T-cell (primary cell): Measurements from ENCODE around the gene GUCD1. TPM values are rescaled to one million over a fixed set of nuclear protein-coding genes. Genes with fewer than 3 reads are reported as not detected.

Experiments used
- ATAC-seq, 4 experiments: fragments of 200-7000 bp in 3 of 4; fragments of 150-1000 bp in 1 of 4; cut with Tn5 transposase; replicated peaks in 1 of 4; 1 replicate in 3 of 4; 2 replicates in 1 of 4; pipeline ENCODE4 v1.10.0; 2021; ENCODE audit warnings: moderate library complexity in 3 of 4, mild to moderate bottlenecking in 2 of 4, moderate number of reproducible peaks in 1 of 4
- CTCF ChIA-PET, 2 donors: fragments of 300-600 bp; sonication (Branson Sonifier 250); formaldehyde crosslinking; loops; one replicate each; lab custom pipeline; 2022; ENCODE audit warnings: antibody characterized with exemption in 2 of 2; lab: Charles Lee
- POLR2A ChIA-PET, 2 donors: fragments of 300-600 bp; sonication (Branson Sonifier 250); formaldehyde crosslinking; loops; one replicate each; lab custom pipeline; 2022; ENCODE audit warnings: antibody characterized with exemption in 2 of 2; lab: Charles Lee
- DNase-seq, 35 experiments: peaks; one replicate each; pipeline versions ENCODE4 v3.0.0 to v3.0.0-alpha.2; 2013 to 2023
- H3K27ac ChIP-seq: one replicate; pipeline ENCODE4 v1.5.1; 2013; ENCODE audit warnings: low read length
- H3K27me3 ChIP-seq, 2 experiments: replicated peaks in 1 of 2; 1 replicate in 1 of 2; 2 replicates in 1 of 2; pipeline versions ENCODE4 v1.6.1 to v1.7.0; 2013; ENCODE audit warnings: low read length in 1 of 2, mixed read lengths in 1 of 2; ENCODE audit not compliant: control insufficient read depth in 2 of 2, insufficient read depth in 2 of 2; ENCODE audit errors: extremely low read depth in 1 of 2
- H3K36me3 ChIP-seq, 2 donors: 1 replicate in 1 of 2; 2 replicates in 1 of 2; pipeline versions ENCODE4 v1.6.1 to v1.7.0; 2013; ENCODE audit warnings: low read length in 1 of 2; ENCODE audit not compliant: control insufficient read depth in 2 of 2, insufficient read depth in 1 of 2; ENCODE audit errors: extremely low read depth in 1 of 2
- H3K4me1 ChIP-seq, 2 experiments: 1 replicate in 1 of 2; 2 replicates in 1 of 2; pipeline versions ENCODE4 v1.6.1 to v1.7.0; 2013; ENCODE audit warnings: low read length in 2 of 2, mixed read lengths in 1 of 2; ENCODE audit not compliant: insufficient read depth in 2 of 2, control insufficient read depth in 1 of 2; ENCODE audit errors: extremely low read depth in 1 of 2
- H3K4me3 ChIP-seq, 2 donors: 1 replicate in 1 of 2; 2 replicates in 1 of 2; pipeline versions ENCODE4 v1.5.1 to v1.7.0; 2013; ENCODE audit warnings: mild to moderate bottlenecking in 2 of 2, low read length in 1 of 2, moderate library complexity in 1 of 2; ENCODE audit not compliant: control insufficient read depth in 1 of 2; ENCODE audit errors: extremely low read depth in 1 of 2
- H3K9me3 ChIP-seq: 2 replicates; pipeline ENCODE4 v1.7.0; 2013
- H3K27ac Mint-ChIP-seq, 2 donors: one replicate each; pipeline ENCODE4 v1.8.0; 2020 to 2021; ENCODE audit warnings: mild to moderate bottlenecking in 2 of 2, mixed read lengths in 2 of 2
- H3K27me3 Mint-ChIP-seq, 2 donors: one replicate each; pipeline ENCODE4 v1.8.0; 2021 to 2022; ENCODE audit warnings: mixed read lengths in 2 of 2
- H3K36me3 Mint-ChIP-seq: one replicate; pipeline ENCODE4 v1.8.0; 2021; ENCODE audit warnings: mixed read lengths
- H3K4me1 Mint-ChIP-seq, 3 donors: one replicate each; pipeline ENCODE4 v1.8.0; 2020 to 2022; ENCODE audit warnings: mixed read lengths in 3 of 3, mild to moderate bottlenecking in 1 of 3
- H3K4me3 Mint-ChIP-seq, 3 donors: one replicate each; pipeline ENCODE4 v1.8.0; 2020 to 2022; ENCODE audit warnings: mild to moderate bottlenecking in 3 of 3, mixed read lengths in 3 of 3, moderate library complexity in 3 of 3
- H3K9me3 Mint-ChIP-seq, 3 donors: one replicate each; pipeline ENCODE4 v1.8.0; 2020 to 2022; ENCODE audit warnings: mixed read lengths in 3 of 3
- WGBS: methylation state at CpG from one replicate; pipeline ENCODE4 v1.1.5; 2013; ENCODE audit warnings: missing lambda C conversion rate; ENCODE audit not compliant: insufficient coverage; 5-methylcytosine and 5-hydroxymethylcytosine counted together
- total RNA-seq, 35 experiments: library from RNA in 6 of 35; stranded (reverse) in 6 of 35; fragments of 120-200 nt in 1 of 35; gene quantifications; one replicate each; pipeline versions ENCODE4 v1.2.1 to v1.2.4 and lab custom pipeline; 2013 to 2026

The GUCD1 gene
- total RNA-seq, 5 donors from 2014 or later (not counting 1 experiment from before 2014, with no cell fraction given), result 51.2 to 81.8 (median 73.0) TPM

GRCh38 chr22:24503843-24504338 lies 51.0 kb downstream of the GUCD1 start:
- H3K36me3 Mint-ChIP-seq, result no peaks in the 10 kb centered on the region
- H3K9me3 Mint-ChIP-seq, result no peaks in the 10 kb centered on the region
- Histone ChIP-seq H3K9me3 (no peaks in the 10 kb centered on the region), H3K4me3 (no peak overlapping the region), H3K4me1 (no peaks in the 10 kb centered on the region), H3K27ac (no peak overlapping the region), H3K36me3 (no peaks in the 10 kb centered on the region), H3K27me3 (no peaks in the 10 kb centered on the region)
- WGBS, result 98% methylated on average over 4 of the region's 5 CpGs
- ATAC-seq, result no peak
- no peak overlapping the region for H3K27ac Mint-ChIP-seq
- peaks cover 0 to 8% (median 7%) of the 10 kb centered on the region in 3 donors for H3K4me1 Mint-ChIP-seq
- DNase-seq, result no peak
- ChIA-PET CTCF (no interaction called here), POLR2A (no interaction called here)
- H3K4me3 Mint-ChIP-seq, result no peak overlapping the region
- H3K27me3 Mint-ChIP-seq, result peaks cover 0 to 1% of the 10 kb centered on the region in 2 donors

- POLR2A ChIA-PET, result no interaction called here
- Mint-ChIP-seq H3K27ac (no peak overlapping the region), H3K4me3 (no peak overlapping the region), H3K9me3 (no peaks in the 10 kb centered on the region), H3K27me3 (no peaks in the 10 kb centered on the region), H3K4me1 (peaks cover 3 to 12% (median 11%) of the 10 kb centered on the region in 3 donors), H3K36me3 (no peaks in the 10 kb centered on the region)
- Histone ChIP-seq H3K27ac (no peak overlapping the region), H3K36me3 (no peaks in the 10 kb centered on the region), H3K4me3 (no peak overlapping the region), H3K4me1 (peaks cover 0 to 3% of the 10 kb centered on the region in 2 experiments), H3K9me3 (no peaks in the 10 kb centered on the region), H3K27me3 (no peaks in the 10 kb centered on the region)
- peak in 34 of 35 experiments; percentile 27 to 75 (median 51) for DNase-seq
- 98% methylated on average over 4 of the region's 7 CpGs for WGBS
- CTCF ChIA-PET, result interaction anchor here in 1 of 2 donors (1.3 kb wide), 1 partner anchor 81 kb away, joined by 4 read pairs; no protein-coding TSS in a partner anchor
- ATAC-seq, result peak; percentile 60 to 81 (median 74)
Measured at GRCh38 chr22:24503137-24503842, 51.6 kb downstream of the GUCD1 start.

GRCh38 chr22:24502541-24502940 lies 52.4 kb downstream of the GUCD1 start:
- DNase-seq (no peak), ATAC-seq (no peak)
- Mint-ChIP-seq H3K36me3 (no peaks in the 10 kb centered on the region), H3K4me3 (no peak overlapping the region), H3K4me1 (peaks cover 11 to 19% (median 18%) of the 10 kb centered on the region in 3 donors), H3K27me3 (no peaks in the 10 kb centered on the region), H3K9me3 (no peaks in the 10 kb centered on the region), H3K27ac (no peak overlapping the region)
- ChIA-PET CTCF (interaction anchor here in 1 of 2 donors (1.3 kb wide), 1 partner anchor 81 kb away, joined by 4 read pairs; no protein-coding TSS in a partner anchor), POLR2A (interaction anchor here in 1 of 2 donors (0.6 kb wide), 1 partner anchor 28 kb away, joined by 3 read pairs; no protein-coding TSS in a partner anchor)
- no peak overlapping the region for H3K27ac ChIP-seq
- H3K36me3 ChIP-seq, result no peaks in the 10 kb centered on the region
- no peak overlapping the region for H3K4me3 ChIP-seq
- whole genome bisulfite sequencing, result 75% methylated on average over 1 of the region's 1 CpG
- H3K9me3 ChIP-seq, result no peaks in the 10 kb centered on the region
- no peaks in the 10 kb centered on the region for H3K27me3 ChIP-seq
- peaks cover 0 to 5% of the 10 kb centered on the region in 2 experiments for H3K4me1 ChIP-seq

- Mint-ChIP-seq H3K27ac (no peak overlapping the region), H3K36me3 (no peaks in the 10 kb centered on the region)
- CTCF ChIA-PET, result interaction anchor here in 1 of 2 donors (1.3 kb wide), 1 partner anchor 80 kb away, joined by 4 read pairs; no protein-coding TSS in a partner anchor
Measured at GRCh38 chr22:24502034-24502433, 52.9 kb downstream of the GUCD1 start.

GRCh38 chr22:24501301-24502005 lies 53.5 kb downstream of the GUCD1 start:
- 84% methylated on average over 5 of the region's 8 CpGs for WGBS
- no peak overlapping the region for H3K27ac ChIP-seq
- peaks cover 14 to 21% (median 20%) of the 10 kb centered on the region in 3 donors for H3K4me1 Mint-ChIP-seq
- H3K4me1 ChIP-seq, result peaks cover 0 to 5% of the 10 kb centered on the region in 2 experiments
- ChIA-PET CTCF (no interaction called here), POLR2A (no interaction called here)
- H3K36me3 Mint-ChIP-seq, result no peaks in the 10 kb centered on the region
- no peak overlapping the region for H3K4me3 ChIP-seq
- no peak for DNase-seq
- no peak for ATAC-seq
- H3K27me3 Mint-ChIP-seq, result peaks cover 0 to 2% of the 10 kb centered on the region in 2 donors
- H3K27me3 ChIP-seq, result no peaks in the 10 kb centered on the region
- no peaks in the 10 kb centered on the region for H3K36me3 ChIP-seq
- H3K9me3 Mint-ChIP-seq, result no peaks in the 10 kb centered on the region
- no peak overlapping the region for H3K27ac Mint-ChIP-seq
- H3K9me3 ChIP-seq, result no peaks in the 10 kb centered on the region
- H3K4me3 Mint-ChIP-seq, result no peak overlapping the region

More at GRCh38 chr22:24502034-24502433, 52.9 kb downstream of the GUCD1 start:
- Histone ChIP-seq H3K4me1 (peaks cover 0 to 5% of the 10 kb centered on the region in 2 experiments), H3K36me3 (no peaks in the 10 kb centered on the region), H3K27ac (no peak overlapping the region), H3K27me3 (no peaks in the 10 kb centered on the region), H3K9me3 (no peaks in the 10 kb centered on the region), H3K4me3 (no peak overlapping the region)
- no peak for DNase-seq
- H3K27me3 Mint-ChIP-seq, result no peaks in the 10 kb centered on the region
- peaks cover 14 to 21% (median 20%) of the 10 kb centered on the region in 3 donors for H3K4me1 Mint-ChIP-seq
- H3K4me3 Mint-ChIP-seq, result no peak overlapping the region
- no peak for ATAC-seq
- WGBS, result 95% methylated on average over 4 of the region's 7 CpGs
- no peaks in the 10 kb centered on the region for H3K9me3 Mint-ChIP-seq
- POLR2A ChIA-PET, result interaction anchor here in 1 of 2 donors (0.6 kb wide), 1 partner anchor 28 kb away, joined by 3 read pairs; no protein-coding TSS in a partner anchor

GRCh38 chr22:24500277-24500820 lies 54.6 kb downstream of the GUCD1 start:
- no peak for ATAC-seq
- ChIA-PET POLR2A (no interaction called here), CTCF (interaction anchor here in 1 of 2 donors (0.6 kb wide), 1 partner anchor 50 kb away, joined by 3 read pairs; no protein-coding TSS in a partner anchor)
- H3K27me3 Mint-ChIP-seq, result peaks cover 0 to 10% of the 10 kb centered on the region in 2 donors
- no peak for DNase-seq
- H3K4me3 Mint-ChIP-seq, result no peak overlapping the region
- peaks cover 0 to 8% of the 10 kb centered on the region in 2 experiments for H3K27me3 ChIP-seq
- peaks cover 0 to 5% of the 10 kb centered on the region in 2 experiments for H3K4me1 ChIP-seq
- H3K36me3 Mint-ChIP-seq, result no peaks in the 10 kb centered on the region
- 85% methylated on average over 14 of the region's 16 CpGs for WGBS
- H3K4me3 ChIP-seq, result no peak overlapping the region
- no peak overlapping the region for H3K27ac Mint-ChIP-seq
- H3K9me3 ChIP-seq, result no peaks in the 10 kb centered on the region
- H3K36me3 ChIP-seq, result no peaks in the 10 kb centered on the region
- H3K9me3 Mint-ChIP-seq, result no peaks in the 10 kb centered on the region
- H3K27ac ChIP-seq, result no peak overlapping the region
- H3K4me1 Mint-ChIP-seq, result peaks cover 14 to 21% (median 20%) of the 10 kb centered on the region in 3 donors
